Prostate gland (tissue), 2 donors: Measurements from ENCODE around the gene ZMYND11. TPM values are rescaled to one million over a fixed set of nuclear protein-coding genes. Genes with fewer than 3 reads are reported as not detected.

Experiments
- DNase-seq: peaks from one replicate; pipeline ENCODE4 v3.0.0-alpha.2; 2019; ENCODE audit warnings: low spot score
- H3K27ac ChIP-seq, 2 donors: fragments of 200-600 bp; sonication (generic); 2 replicates each; pipeline ENCODE4 v1.5.1; 2017 to 2019
- H3K27me3 ChIP-seq: fragments of 200-600 bp; sonication (generic); replicated peaks from 2 replicates; pipeline ENCODE4 v1.5.1; 2019; ENCODE audit not compliant: insufficient read depth
- H3K36me3 ChIP-seq, 2 donors: fragments of 200-600 bp; sonication (generic); 1 replicate in 1 of 2; 2 replicates in 1 of 2; pipeline versions ENCODE4 v1.5.1 to v1.8.1; 2017 to 2019
- H3K4me1 ChIP-seq: fragments of 200-600 bp; sonication (generic); replicated peaks from 2 replicates; pipeline ENCODE4 v1.5.1; 2019
- H3K4me3 ChIP-seq, 2 donors: fragments of 200-600 bp; sonication (generic); 2 replicates each; pipeline ENCODE4 v1.5.1; 2017 to 2019
- H3K9me3 ChIP-seq: fragments of 200-600 bp; sonication (generic); 2 replicates; pipeline ENCODE4 v1.5.1; 2017
- POLR2A ChIP-seq: fragments of 450-650 bp; IDR thresholded peaks from one replicate; pipeline ENCODE4 v1.6.1; 2016; ENCODE audit warnings: antibody characterized with exemption, mild to moderate bottlenecking
- POLR2AphosphoS5 ChIP-seq: sonication (generic); formaldehyde crosslinking; IDR thresholded peaks from one replicate; pipeline ENCODE4 v1.6.1; 2017; ENCODE audit warnings: antibody characterized with exemption
- WGBS: methylation state at CpG from one replicate; pipeline ENCODE4 v1.1.5; 2018; 5-methylcytosine and 5-hydroxymethylcytosine counted together
- intact Hi-C: fragments of 100-400 bp; cut with DNase I; formaldehyde crosslinking; loops from one replicate; pipeline ENCODE4 v1.14.2; 2022
- total RNA-seq, 2 donors: library from RNA; depleted of rRNA; stranded (reverse); fragments of >200 nt; gene quantifications; one replicate each; pipeline ENCODE4 v1.1.0, GENCODE V29; 2016
- TF ChIP-seq, protein P1 (sequence below), 4 experiments: fragments of 200-600 bp in 2 of 4; fragments of 450-650 bp in 2 of 4; sonication (generic) in 2 of 4; IDR thresholded peaks; 1 replicate in 3 of 4; 2 replicates in 1 of 4; pipeline ENCODE4 v1.5.1; 2016 to 2019; ENCODE audit warnings: antibody characterized with exemption in 4 of 4, mild to moderate bottlenecking in 2 of 4, moderate library complexity in 2 of 4

The ZMYND11 gene
- total RNA-seq, 2 donors from 2014 or later = 66.6 to 78.1 TPM

DNA sequence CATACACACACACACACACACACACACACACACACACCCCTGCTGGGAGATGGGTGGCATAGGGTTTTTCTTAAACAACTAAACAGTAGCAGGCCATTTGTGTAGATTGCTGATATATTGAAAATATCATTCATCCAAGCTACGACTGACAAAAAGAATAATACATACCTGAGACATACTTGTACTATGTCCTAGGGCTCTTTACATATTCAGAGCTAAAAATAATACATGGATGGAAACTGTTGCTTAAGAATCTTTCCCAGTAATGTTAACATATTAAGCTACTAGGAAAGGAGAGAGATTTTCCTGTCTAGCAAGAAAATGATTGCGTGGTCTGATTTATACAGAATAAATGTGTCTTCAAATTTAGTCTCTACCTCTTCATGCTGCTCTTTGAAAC, 46.0 kb upstream of the ZMYND11 start:
- 72% methylated on average over 2 of the region's 2 CpGs for WGBS
- H3K27me3 ChIP-seq = no peaks in the 10 kb centered on the region
- DNase-seq = no peak
- H3K4me3 ChIP-seq = no peak overlapping the region
- intact Hi-C loops = no loop called here
- TF ChIP-seq POLR2A = no peak
- TF ChIP-seq POLR2AphosphoS5 = no peak
- TF ChIP-seq, protein P1, sequence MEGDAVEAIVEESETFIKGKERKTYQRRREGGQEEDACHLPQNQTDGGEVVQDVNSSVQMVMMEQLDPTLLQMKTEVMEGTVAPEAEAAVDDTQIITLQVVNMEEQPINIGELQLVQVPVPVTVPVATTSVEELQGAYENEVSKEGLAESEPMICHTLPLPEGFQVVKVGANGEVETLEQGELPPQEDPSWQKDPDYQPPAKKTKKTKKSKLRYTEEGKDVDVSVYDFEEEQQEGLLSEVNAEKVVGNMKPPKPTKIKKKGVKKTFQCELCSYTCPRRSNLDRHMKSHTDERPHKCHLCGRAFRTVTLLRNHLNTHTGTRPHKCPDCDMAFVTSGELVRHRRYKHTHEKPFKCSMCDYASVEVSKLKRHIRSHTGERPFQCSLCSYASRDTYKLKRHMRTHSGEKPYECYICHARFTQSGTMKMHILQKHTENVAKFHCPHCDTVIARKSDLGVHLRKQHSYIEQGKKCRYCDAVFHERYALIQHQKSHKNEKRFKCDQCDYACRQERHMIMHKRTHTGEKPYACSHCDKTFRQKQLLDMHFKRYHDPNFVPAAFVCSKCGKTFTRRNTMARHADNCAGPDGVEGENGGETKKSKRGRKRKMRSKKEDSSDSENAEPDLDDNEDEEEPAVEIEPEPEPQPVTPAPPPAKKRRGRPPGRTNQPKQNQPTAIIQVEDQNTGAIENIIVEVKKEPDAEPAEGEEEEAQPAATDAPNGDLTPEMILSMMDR (IDR thresholded peaks at IDR 0.05) = no peak
- no peak overlapping the region for H3K27ac ChIP-seq
- H3K4me1 ChIP-seq = no peaks in the 10 kb centered on the region
- no peaks in the 10 kb centered on the region for H3K36me3 ChIP-seq
- no peaks in the 10 kb centered on the region for H3K9me3 ChIP-seq

GRCh38 chr10:90161-90560, 45.1 kb upstream of the ZMYND11 start:
- H3K27me3 ChIP-seq = no peaks in the 10 kb centered on the region
- intact Hi-C loops = no loop called here
- no peak overlapping the region for H3K27ac ChIP-seq
- H3K4me3 ChIP-seq = no peak overlapping the region
- no peak for DNase-seq
- 55% methylated on average over 1 of the region's 1 CpG for WGBS
- TF ChIP-seq POLR2AphosphoS5 (no peak), POLR2A (no peak)
- TF ChIP-seq, protein P1 (IDR thresholded peaks at IDR 0.05) = no peak
- no peaks in the 10 kb centered on the region for H3K36me3 ChIP-seq
- H3K4me1 ChIP-seq = no peaks in the 10 kb centered on the region
- no peaks in the 10 kb centered on the region for H3K9me3 ChIP-seq

DNA sequence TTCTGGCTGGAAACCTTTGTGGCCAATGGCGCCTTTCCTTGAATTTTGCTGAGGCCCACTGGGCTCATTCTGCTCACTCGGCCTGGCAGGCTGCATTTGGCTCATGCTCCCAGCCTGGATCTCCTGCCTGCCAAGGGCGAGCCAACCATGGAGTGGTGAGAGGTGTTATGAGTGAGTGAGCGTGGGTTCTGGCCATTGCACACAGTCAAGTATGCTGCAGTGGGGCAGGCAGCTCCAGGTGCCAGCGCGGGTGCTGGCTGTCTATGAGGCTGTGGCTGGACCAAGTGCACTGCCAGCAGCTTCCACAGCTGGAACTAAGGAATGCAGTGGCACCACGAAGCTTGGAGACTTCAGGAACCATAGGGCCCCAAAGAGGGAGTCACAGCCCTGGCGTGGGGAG, 43.9 kb upstream of the ZMYND11 start:
- Histone ChIP-seq H3K4me3 (no peak overlapping the region), H3K27ac (no peak overlapping the region), H3K27me3 (no peaks in the 10 kb centered on the region), H3K9me3 (no peaks in the 10 kb centered on the region), H3K36me3 (no peaks in the 10 kb centered on the region), H3K4me1 (no peaks in the 10 kb centered on the region)
- intact Hi-C loops = no loop called here
- no peak for DNase-seq
- WGBS = 92% methylated on average over 8 of the region's 8 CpGs
- no peak for TF ChIP-seq POLR2A
- TF ChIP-seq, protein P1 (IDR thresholded peaks at IDR 0.05) = no peak
- TF ChIP-seq POLR2AphosphoS5 = no peak

GRCh38 chr10:92153-92552, 43.1 kb upstream of the ZMYND11 start:
- no peak for TF ChIP-seq POLR2AphosphoS5
- TF ChIP-seq, protein P1 (IDR thresholded peaks at IDR 0.05) = no peak
- no peak for TF ChIP-seq POLR2A
- no peak for DNase-seq
- no peaks in the 10 kb centered on the region for H3K36me3 ChIP-seq
- no peaks in the 10 kb centered on the region for H3K4me1 ChIP-seq
- intact Hi-C loops = no loop called here
- no peaks in the 10 kb centered on the region for H3K27me3 ChIP-seq
- H3K4me3 ChIP-seq = no peak overlapping the region
- no peaks in the 10 kb centered on the region for H3K9me3 ChIP-seq
- H3K27ac ChIP-seq = no peak overlapping the region
- 34% methylated on average over 4 of the region's 4 CpGs for WGBS

GRCh38 chr10:92846-93245, 42.4 kb upstream of the ZMYND11 start:
- no peak for DNase-seq
- H3K27ac ChIP-seq = no peak overlapping the region
- intact Hi-C loops = no loop called here
- H3K9me3 ChIP-seq = no peaks in the 10 kb centered on the region
- TF ChIP-seq POLR2A = no peak
- TF ChIP-seq, protein P1 (IDR thresholded peaks at IDR 0.05) = no peak
- TF ChIP-seq POLR2AphosphoS5 = peak; percentile 15
- H3K4me1 ChIP-seq = no peaks in the 10 kb centered on the region
- no peaks in the 10 kb centered on the region for H3K36me3 ChIP-seq
- H3K27me3 ChIP-seq = no peaks in the 10 kb centered on the region
- H3K4me3 ChIP-seq = no peak overlapping the region
- 48% methylated on average over 2 of the region's 2 CpGs for WGBS
